HG02759 (cell line): ENCODE measurements around the gene BCR.
"Not testable (repeated sequence)": the region's sequence is repeated elsewhere in the genome, so short reads cannot be mapped to it uniquely, and the experiment has no call there.

ENCODE experiments used
- ATAC-seq: cut with Tn5 transposase; IDR thresholded peaks from one replicate; pipeline ENCODE4 v1.9.1; 2021; ENCODE audit warnings: mild to moderate bottlenecking, moderate library complexity; ENCODE audit not compliant: unreplicated experiment

Gene BCR

DNA sequence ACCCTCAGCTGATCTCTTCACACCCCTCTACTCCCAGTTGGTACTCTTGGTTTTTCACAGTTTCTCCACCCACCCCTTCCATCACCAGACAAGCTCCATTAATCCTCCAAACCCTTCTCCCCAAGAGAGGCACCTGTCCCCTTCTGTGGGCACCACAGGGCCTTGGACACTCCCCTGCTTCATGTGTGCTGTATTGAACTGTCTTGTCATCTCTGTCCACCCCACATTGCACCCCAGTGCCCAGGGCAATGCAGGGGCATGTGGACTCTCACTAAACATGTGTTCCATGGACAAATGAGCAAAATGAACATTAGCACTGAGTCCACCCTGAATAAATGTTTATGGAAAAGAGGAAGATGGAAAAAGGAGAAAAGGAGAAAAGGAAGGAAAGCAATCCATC, 181.4 kb downstream of the BCR start:
- ATAC-seq, result no peak

GRCh38 chr22:23363683-23364082, 183.4 kb downstream of the BCR start:
- no peak for ATAC-seq

- no peak for ATAC-seq
These were observed 184.1 kb downstream of the BCR start for GRCh38 chr22:23364389-23364788.

GRCh38 chr22:23365524-23365923, 185.2 kb downstream of the BCR start:
- ATAC-seq, result no peak

DNA sequence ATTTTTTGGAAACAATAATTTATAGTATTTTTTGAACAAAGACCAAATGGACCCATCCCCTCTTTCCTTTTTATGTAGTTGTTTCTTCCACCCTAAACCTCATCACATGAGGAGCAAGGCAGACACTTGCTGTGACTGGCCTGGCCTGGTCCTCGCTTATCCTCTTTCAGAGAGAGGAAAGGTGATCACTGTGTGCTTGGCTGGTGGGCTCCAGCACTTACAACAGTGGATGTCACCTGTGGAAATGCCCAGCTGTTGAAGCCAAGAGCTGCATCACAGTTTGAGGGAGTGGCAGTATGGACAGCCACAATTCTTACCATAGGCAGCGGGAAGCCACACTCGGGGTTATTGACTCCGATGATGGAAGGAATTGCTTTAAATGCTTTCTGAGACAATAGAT, 185.7 kb downstream of the BCR start:
- ATAC-seq, result no peak

GRCh38 chr22:23367196-23367595, 186.9 kb downstream of the BCR start:
- not testable (repeated sequence) for ATAC-seq
